HL-60 (cell line): ENCODE measurements around the gene RALGAPB.
"Not testable (repeated sequence)": the region's sequence is repeated elsewhere in the genome, so short reads cannot be mapped to it uniquely, and the experiment has no call there.

ENCODE experiments used
- DNase-seq, 2 experiments: peaks; one replicate each; pipeline ENCODE4 v3.0.0-alpha.2; 2010 to 2020; ENCODE audit warnings: low read depth in 1 of 2, low spot score in 1 of 2
- H3K27ac ChIP-seq: fragments of 250-450 bp; sonication (Bioruptor Pico); replicated peaks from 2 replicates; pipeline ENCODE4 v1.5.1; 2020; ENCODE audit warnings: mild to moderate bottlenecking, moderate library complexity
- H3K27me3 ChIP-seq: fragments of 250-450 bp; sonication (Bioruptor Pico); 2 replicates; pipeline ENCODE4 v1.5.1; 2021; ENCODE audit warnings: mild to moderate bottlenecking, moderate library complexity; ENCODE audit not compliant: insufficient read depth, poor library complexity, severe bottlenecking
- H3K4me3 ChIP-seq: replicated peaks from 2 replicates; pipeline ENCODE4 v1.5.1; 2011; ENCODE audit warnings: mild to moderate bottlenecking, control low read depth, low read length; ENCODE audit not compliant: insufficient read depth
- CTCF ChIP-seq: IDR thresholded peaks from one replicate; pipeline ENCODE4 v1.5.1; 2011; ENCODE audit warnings: low read length, control low read depth, inconsistent platforms; ENCODE audit not compliant: insufficient read depth
- GABPA ChIP-seq: IDR thresholded peaks from 2 replicates; pipeline ENCODE4 v1.6.1; 2012; ENCODE audit warnings: low read depth
- POLR2AphosphoS5 ChIP-seq: IDR thresholded peaks from 2 replicates; pipeline ENCODE4 v1.6.1; 2012; ENCODE audit warnings: low read depth
- REST ChIP-seq: IDR thresholded peaks from 2 replicates; pipeline ENCODE4 v1.6.1; 2012; ENCODE audit warnings: low read depth; ENCODE audit not compliant: insufficient replicate concordance
- SPI1 ChIP-seq: IDR thresholded peaks from 2 replicates; pipeline ENCODE4 v1.6.1; 2012; ENCODE audit warnings: low read depth, mild to moderate bottlenecking, borderline replicate concordance

RALGAPB gene

GRCh38 chr20:38430679-38431325 is 41.8 kb upstream of the RALGAPB start:
- Histone ChIP-seq H3K27ac (no peak overlapping the region), H3K4me3 (no peak overlapping the region), H3K27me3 (no peaks in the 10 kb centered on the region)
- peak in 1 of 2 experiments; percentile 35 for DNase-seq
- no peak for TF ChIP-seq SPI1
- TF ChIP-seq GABPA = no peak
- no peak; the same call in 1 of the 2 replicates for TF ChIP-seq POLR2AphosphoS5
- no peak for TF ChIP-seq REST
- no peak for TF ChIP-seq CTCF

GRCh38 chr20:38432292-38432691 is 40.4 kb upstream of the RALGAPB start:
- Histone ChIP-seq H3K4me3 (peak overlapping the region; percentile 87), H3K27me3 (no peaks in the 10 kb centered on the region), H3K27ac (no peak overlapping the region)
- TF ChIP-seq REST (no peak), CTCF (no peak), SPI1 (no peak), POLR2AphosphoS5 (no peak; the same call in 1 of the 2 replicates), GABPA (no peak)
- DNase-seq = peak in 1 of 2 experiments; percentile 14

GRCh38 chr20:38432870-38433269 is 39.8 kb upstream of the RALGAPB start:
- peak; percentile 16; the same call in 1 of the 2 replicates for TF ChIP-seq POLR2AphosphoS5
- H3K4me3 ChIP-seq = peak overlapping the region; percentile 87
- H3K27ac ChIP-seq, DNase-seq, H3K27me3 ChIP-seq: not testable (repeated sequence)

- TF ChIP-seq REST (no peak), CTCF (no peak), POLR2AphosphoS5 (no peak)
- H3K27ac ChIP-seq = peak overlapping the region; percentile 95
- H3K4me3 ChIP-seq = peak overlapping the region; percentile 87
- DNase-seq = peak in 1 of 2 experiments; percentile 14
- no peaks in the 10 kb centered on the region for H3K27me3 ChIP-seq
Observed at GRCh38 chr20:38433304-38433972, 39.2 kb upstream of the RALGAPB start.
